Ovary (tissue), 3 donors: Measurements from ENCODE around the gene SETBP1.

Experiments
- CTCF ChIP-seq, 3 donors: fragments of 450-650 bp in 2 of 3; fragments of 200-600 bp in 1 of 3; IDR thresholded peaks; one replicate each; pipeline versions ENCODE4 v1.5.1 to v1.8.0; 2016 to 2022; ENCODE audit warnings: antibody characterized with exemption in 3 of 3, mild to moderate bottlenecking in 1 of 3
- EP300 ChIP-seq: sonication (generic); formaldehyde crosslinking; IDR thresholded peaks from one replicate; pipeline ENCODE4 v1.6.1; 2017; ENCODE audit warnings: antibody characterized with exemption
- POLR2A ChIP-seq: fragments of 450-650 bp; IDR thresholded peaks from one replicate; pipeline ENCODE4 v1.6.1; 2017; ENCODE audit warnings: antibody characterized with exemption, mild to moderate bottlenecking, moderate library complexity
- donor health status: DM: no; HTN: no; CAD: no.

DNA sequence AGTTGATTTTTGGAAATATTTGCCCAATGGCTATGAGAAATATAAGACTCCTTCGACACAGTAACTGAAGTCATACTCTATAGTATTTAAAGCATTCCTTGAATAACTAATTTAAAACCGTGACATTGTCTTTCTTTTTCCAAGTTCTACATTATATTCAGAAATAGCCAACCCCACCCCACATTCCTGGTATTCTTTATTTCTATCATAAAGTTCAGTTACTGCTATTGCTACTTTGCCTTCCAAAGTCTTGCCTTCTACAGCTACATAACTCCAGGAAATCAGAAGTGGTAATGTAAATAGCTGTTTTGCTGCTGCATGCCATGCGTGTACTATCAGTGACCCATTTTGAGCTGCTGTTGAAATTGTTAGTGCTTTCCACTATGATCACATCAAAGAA, 45.1 kb upstream of the SETBP1 start:
- no peak for TF ChIP-seq CTCF (IDR thresholded peaks at IDR 0.05)
- TF ChIP-seq POLR2A, result no peak
- no peak for TF ChIP-seq EP300
